Esophagus muscularis mucosa (tissue), 4 donors: ENCODE data around the gene DUSP12. TPM values are rescaled to one million over a fixed set of nuclear protein-coding genes. Genes with fewer than 3 reads are reported as not detected.

Source experiments
- DNase-seq: peaks from one replicate; pipeline ENCODE4 v3.0.0-alpha.2; 2017; ENCODE audit errors: extremely low spot score
- H3K27ac ChIP-seq, 4 donors: fragments of 200-600 bp; sonication (generic); replicated peaks in 1 of 4; 1 replicate in 3 of 4; 2 replicates in 1 of 4; pipeline ENCODE4 v1.5.1; 2016 to 2019; ENCODE audit warnings: mild to moderate bottlenecking in 1 of 4
- H3K27me3 ChIP-seq, 4 donors: fragments of 200-600 bp; sonication (generic); one replicate each; pipeline versions ENCODE4 v1.5.1 to v1.6.0; 2016 to 2019
- H3K36me3 ChIP-seq, 4 donors: fragments of 200-600 bp; sonication (generic); one replicate each; pipeline ENCODE4 v1.5.1; 2016 to 2019
- H3K4me1 ChIP-seq, 4 donors: fragments of 200-600 bp; sonication (generic); one replicate each; pipeline ENCODE4 v1.5.1; 2016 to 2019
- H3K4me3 ChIP-seq, 4 donors: fragments of 200-600 bp; sonication (generic); 1 replicate in 2 of 4; 2 replicates in 2 of 4; pipeline ENCODE4 v1.5.1; 2016 to 2019; ENCODE audit warnings: mild to moderate bottlenecking in 4 of 4, moderate library complexity in 1 of 4
- H3K9me3 ChIP-seq, 4 donors: fragments of 200-600 bp; sonication (generic); 1 replicate in 3 of 4; 2 replicates in 1 of 4; pipeline ENCODE4 v1.5.1; 2016 to 2019
- CTCF ChIP-seq, 3 experiments: fragments of 200-600 bp in 2 of 3; fragments of 450-650 bp in 1 of 3; sonication (generic) in 2 of 3; IDR thresholded peaks; one replicate each; pipeline ENCODE4 v1.5.1; 2017 to 2019; ENCODE audit warnings: antibody characterized with exemption in 3 of 3, mild to moderate bottlenecking in 2 of 3, moderate library complexity in 1 of 3
- EP300 ChIP-seq: sonication (generic); formaldehyde crosslinking; IDR thresholded peaks from one replicate; pipeline ENCODE4 v1.6.1; 2017; ENCODE audit warnings: antibody characterized with exemption
- POLR2A ChIP-seq: fragments of 450-650 bp; IDR thresholded peaks from one replicate; pipeline ENCODE4 v1.6.1; 2017; ENCODE audit warnings: antibody characterized with exemption, moderate library complexity, mild to moderate bottlenecking, low read depth
- POLR2AphosphoS5 ChIP-seq, 2 donors: sonication (generic); formaldehyde crosslinking; IDR thresholded peaks; one replicate each; pipeline ENCODE4 v1.6.1; 2017; ENCODE audit warnings: antibody characterized with exemption in 2 of 2
- WGBS: methylation state at CpG from one replicate; pipeline ENCODE4 v1.1.5; 2018; 5-methylcytosine and 5-hydroxymethylcytosine counted together
- intact Hi-C: fragments of 100-400 bp; cut with DNase I; formaldehyde crosslinking; loops from one replicate; pipeline ENCODE4 v1.15.1; 2023
- total RNA-seq, 4 donors: library from RNA; depleted of rRNA; stranded (reverse); fragments of >200 nt; gene quantifications; one replicate each; pipeline versions ENCODE4 v1.1.0 to v1.2.1, GENCODE V29; 2016

The DUSP12 gene
- total RNA-seq, 4 donors from 2014 or later = 12.5 to 26.1 (median 22.8) TPM

- H3K9me3 ChIP-seq = no peaks in the 10 kb centered on the region
- no peak for DNase-seq
- H3K4me1 ChIP-seq = peaks cover 0 to 8% (median 7%) of the 10 kb centered on the region in 4 donors
- peaks cover 13 to 81% (median 49%) of the 10 kb centered on the region in 4 donors for H3K36me3 ChIP-seq
- WGBS = 81% methylated on average over 4 of the region's 4 CpGs
- no peaks in the 10 kb centered on the region for H3K27me3 ChIP-seq
- intact Hi-C loops = no loop called here
- H3K4me3 ChIP-seq = no peak overlapping the region
- no peak overlapping the region for H3K27ac ChIP-seq
- TF ChIP-seq CTCF (IDR thresholded peaks at IDR 0.05) = no peak
- TF ChIP-seq POLR2A = no peak
- no peak for TF ChIP-seq EP300
- no peak for TF ChIP-seq POLR2AphosphoS5 (IDR thresholded peaks at IDR 0.05)
These were observed 37.8 kb downstream of the DUSP12 start for GRCh38 chr1:161787355-161787754.

GRCh38 chr1:161790587-161791317 lies 41.2 kb downstream of the DUSP12 start:
- Histone ChIP-seq H3K4me3 (no peak overlapping the region), H3K27ac (no peak overlapping the region), H3K36me3 (peaks cover 0 to 82% (median 45%) of the 10 kb centered on the region in 4 donors)

GRCh38 chr1:161791904-161792655 lies 42.5 kb downstream of the DUSP12 start:
- H3K4me1 ChIP-seq = peaks cover 0 to 14% (median 9%) of the 10 kb centered on the region in 4 donors
- no peaks in the 10 kb centered on the region for H3K9me3 ChIP-seq
- no peak overlapping the region for H3K4me3 ChIP-seq
- no peak overlapping the region for H3K27ac ChIP-seq
- intact Hi-C loops = loop anchor here (2.0 to 5.0 kb wide), 2 partner anchors 230 to 245 kb away; partner anchors contain the start of gene OLFML2B
- TF ChIP-seq POLR2A = no peak
- no peak for TF ChIP-seq CTCF (IDR thresholded peaks at IDR 0.05)
- TF ChIP-seq POLR2AphosphoS5 (IDR thresholded peaks at IDR 0.05) = no peak
- no peak for TF ChIP-seq EP300
- DNase-seq = no peak
- WGBS = 58% methylated on average over 5 of the region's 5 CpGs
- no peaks in the 10 kb centered on the region for H3K27me3 ChIP-seq
- H3K36me3 ChIP-seq = peaks cover 3 to 82% (median 44%) of the 10 kb centered on the region in 4 donors

More at GRCh38 chr1:161790587-161791317, 41.2 kb downstream of the DUSP12 start:
- Histone ChIP-seq H3K27me3 (no peaks in the 10 kb centered on the region), H3K4me1 (peaks cover 0 to 14% (median 9%) of the 10 kb centered on the region in 4 donors), H3K9me3 (no peaks in the 10 kb centered on the region)
- WGBS = 92% methylated on average over 4 of the region's 4 CpGs
- intact Hi-C loops = loop anchor here (5.0 kb wide), 1 partner anchor 232 kb away; the partner anchor contains the start of gene OLFML2B
- no peak for DNase-seq
- TF ChIP-seq POLR2AphosphoS5 (IDR thresholded peaks at IDR 0.05) (no peak), CTCF (IDR thresholded peaks at IDR 0.05) (no peak), POLR2A (no peak), EP300 (no peak)

GRCh38 chr1:161792740-161793139 lies 43.2 kb downstream of the DUSP12 start:
- DNase-seq = no peak
- WGBS = 39% methylated on average over 3 of the region's 3 CpGs

More at GRCh38 chr1:161792740-161793139, 43.2 kb downstream of the DUSP12 start:
- peak; percentile 59 to 61 (median 61) for TF ChIP-seq CTCF (IDR thresholded peaks at IDR 0.05)
- no peak for TF ChIP-seq EP300
- peaks cover 0 to 14% (median 9%) of the 10 kb centered on the region in 4 donors for H3K4me1 ChIP-seq
- H3K36me3 ChIP-seq = peaks cover 8 to 82% (median 46%) of the 10 kb centered on the region in 4 donors
- no peaks in the 10 kb centered on the region for H3K9me3 ChIP-seq
- no peaks in the 10 kb centered on the region for H3K27me3 ChIP-seq
- no peak overlapping the region for H3K4me3 ChIP-seq
- no peak overlapping the region for H3K27ac ChIP-seq
- intact Hi-C loops = loop anchor here (2.0 to 5.0 kb wide), 2 partner anchors 230 to 244 kb away; partner anchors contain the start of gene OLFML2B
